K562 (cell line): ENCODE data around the gene ENKUR. TPM values are rescaled to one million over a fixed set of nuclear protein-coding genes. Genes with fewer than 3 reads are reported as not detected.

Experiments used
- ATF1 ChIP-seq, 2 experiments: fragments of 450-650 bp in 1 of 2; IDR thresholded peaks; 2 replicates each; pipeline ENCODE4 v1.6.1; 2016; ENCODE audit warnings: missing compliant biosample characterization in 1 of 2, missing genetic modification characterization in 1 of 2
- BRCA1 ChIP-seq, 2 experiments: fragments of 450-650 bp in 1 of 2; sonication (generic) in 1 of 2; formaldehyde crosslinking in 1 of 2; IDR thresholded peaks; 2 replicates each; pipeline versions ENCODE4 v1.5.0 to v1.6.1; 2017 to 2020; ENCODE audit warnings: mild to moderate bottlenecking in 1 of 2, missing genetic modification reagents in 1 of 2
- C11orf30 ChIP-seq: fragments of 450-650 bp; IDR thresholded peaks from 2 replicates; pipeline ENCODE4 v1.6.1; 2016; ENCODE audit warnings: low read depth, mild to moderate bottlenecking
- CBX2 ChIP-seq: fragments of 200-600 bp; sonication (generic); IDR thresholded peaks from one replicate; pipeline ENCODE4 v1.6.1; 2012; ENCODE audit warnings: mild to moderate bottlenecking, low read length, inconsistent platforms; ENCODE audit not compliant: insufficient read depth, poor library complexity, severe bottlenecking
- CHCHD3 ChIP-seq: fragments of 250-450 bp; sonication (Bioruptor Pico); IDR thresholded peaks from 2 replicates; pipeline ENCODE4 v2.1.2; 2022; ENCODE audit warnings: mild to moderate bottlenecking
- DDX20 ChIP-seq: fragments of 450-650 bp; IDR thresholded peaks from 2 replicates; pipeline ENCODE4 v1.6.1; 2016; ENCODE audit warnings: missing genetic modification characterization, low read depth, mild to moderate bottlenecking, missing compliant biosample characterization, moderate library complexity
- ELF1 ChIP-seq: fragments of 200-800 bp; sonication (Bioruptor generic); IDR thresholded peaks from 2 replicates; pipeline ENCODE4 v1.6.1; 2016; ENCODE audit warnings: missing genetic modification characterization, missing compliant biosample characterization
- FOXK1 ChIP-seq: sonication (generic); formaldehyde crosslinking; IDR thresholded peaks from 2 replicates; pipeline ENCODE4 v1.8.0; 2022; ENCODE audit warnings: missing genetic modification reagents, mild to moderate bottlenecking, borderline replicate concordance
- KHSRP ChIP-seq: fragments of 450-650 bp; IDR thresholded peaks from 2 replicates; pipeline ENCODE4 v1.6.1; 2017
- NCOA2 ChIP-seq, 2 experiments: fragments of 450-650 bp; IDR thresholded peaks; 2 replicates each; pipeline ENCODE4 v1.6.1; 2018; ENCODE audit warnings: mild to moderate bottlenecking in 2 of 2, moderate library complexity in 1 of 2; ENCODE audit not compliant: partially characterized antibody in 2 of 2
- OTX1 ChIP-seq: fragments of 450-650 bp; formaldehyde crosslinking; IDR thresholded peaks from 2 replicates; pipeline ENCODE4 v1.4.0; 2022; ENCODE audit warnings: mild to moderate bottlenecking
- POLR2AphosphoS5 ChIP-seq: IDR thresholded peaks from 2 replicates; pipeline ENCODE4 v1.6.1; 2011; ENCODE audit warnings: mild to moderate bottlenecking, low read depth, low read length, moderate library complexity; ENCODE audit not compliant: control insufficient read depth, insufficient read depth
- ZEB2 ChIP-seq: fragments of 450-650 bp; IDR thresholded peaks from 2 replicates; pipeline ENCODE4 v1.6.1; 2016
- ZNF436 ChIP-seq: fragments of 250-450, 450-650 bp; sonication (Bioruptor Pico); formaldehyde crosslinking; IDR thresholded peaks from 2 replicates; pipeline ENCODE4 v1.7.0; 2020; ENCODE audit warnings: mild to moderate bottlenecking
- polyA plus RNA-seq, 8 experiments: library from polyadenylated mRNA; depleted of rRNA in 4 of 8; stranded (reverse) in 5 of 8; unstranded in 3 of 8; fragments of >200 nt; fragmentation: Nextera tagmentation in 2 of 8; fragmentation: Illumina TruSeq in 1 of 8; extraction: Ambion mirVana in 2 of 8; extraction: Trizol in 1 of 8; gene quantifications; 2 replicates each; pipeline versions ENCODE4 v1.2.1 to v1.2.3, GENCODE V29; 2011 to 2014; ENCODE audit warnings: inconsistent platforms in 1 of 8, missing spikeins in 1 of 8
- total RNA-seq, 7 experiments: library from RNA; depleted of rRNA in 6 of 7; stranded (reverse); fragments of >200 nt in 6 of 7; fragmentation: Illumina TruSeq in 2 of 7; extraction: Trizol in 2 of 7; gene quantifications; 2 replicates each; pipeline versions ENCODE4 v1.2.1 to v1.2.3, GENCODE V29; 2011 to 2021; ENCODE audit warnings: low replicate concordance in 1 of 7
- TF ChIP-seq, protein P1 (sequence below): sonication (generic); formaldehyde crosslinking; IDR thresholded peaks from 2 replicates; pipeline ENCODE4 v1.8.1; 2023; ENCODE audit warnings: mild to moderate bottlenecking, missing genetic modification reagents
- TF ChIP-seq, protein P2 (sequence below): fragments of 450-650 bp; formaldehyde crosslinking; IDR thresholded peaks from 2 replicates; pipeline ENCODE4 v1.4.0; 2020; ENCODE audit warnings: mild to moderate bottlenecking, moderate library complexity
- TF ChIP-seq, protein P3 (sequence below): sonication (generic); formaldehyde crosslinking; IDR thresholded peaks from 2 replicates; pipeline ENCODE4 v1.8.0; 2022; ENCODE audit warnings: mild to moderate bottlenecking, low read depth, missing genetic modification reagents
- TF ChIP-seq, protein P4 (sequence below), 3 experiments: fragments of 200-800 bp in 1 of 3; sonication (Bioruptor generic) in 1 of 3; sonication (generic) in 1 of 3; formaldehyde crosslinking in 1 of 3; IDR thresholded peaks; 2 replicates each; pipeline versions ENCODE4 v1.6.1 to v1.8.0; 2016 to 2022; ENCODE audit warnings: mild to moderate bottlenecking in 2 of 3, missing compliant biosample characterization in 2 of 3, missing genetic modification characterization in 2 of 3, missing genetic modification reagents in 1 of 3
- TF ChIP-seq, protein P5 (sequence below): sonication (generic); formaldehyde crosslinking; IDR thresholded peaks from 2 replicates; pipeline ENCODE4 v1.8.0; 2022; ENCODE audit warnings: missing genetic modification reagents, mild to moderate bottlenecking, borderline replicate concordance

ENKUR gene
- total and polyA plus RNA-seq, 9 of the 15 experiments (the other 6 are each of a cell fraction or from before 2014, with no cell fraction given): 0.06 to 0.46 (median 0.20) TPM

DNA sequence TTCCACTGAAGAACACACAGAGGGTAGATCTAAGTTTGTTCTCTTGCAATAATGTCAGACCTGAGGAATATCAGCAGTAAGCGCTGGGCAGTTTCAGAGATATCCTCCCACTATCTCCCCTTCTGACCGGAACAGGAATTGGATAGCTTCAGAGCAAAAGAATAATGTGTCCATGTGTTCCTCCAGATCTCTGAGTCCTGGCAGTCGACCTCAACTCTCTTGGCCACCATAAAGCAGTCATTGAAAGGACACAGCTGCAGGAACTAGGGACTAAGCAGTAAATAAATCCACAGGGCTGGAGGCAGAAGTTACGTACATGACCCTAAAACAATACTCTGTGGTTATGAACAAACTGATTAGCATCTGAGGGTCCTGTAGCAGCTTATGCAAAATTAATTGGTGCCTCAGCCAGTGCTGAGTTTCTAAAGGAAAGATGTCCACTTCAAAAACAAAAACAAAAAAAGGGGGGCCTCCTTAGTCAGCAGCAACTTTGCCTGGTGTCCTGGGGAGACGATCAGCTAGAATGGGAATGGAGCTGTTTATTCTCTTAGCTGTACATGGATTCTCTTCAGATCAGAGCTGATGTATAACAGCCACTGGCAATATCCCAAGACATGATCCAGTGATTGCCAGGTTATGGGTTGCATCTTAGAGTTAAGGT is 57.1 kb downstream of the ENKUR start (continued):
- TF ChIP-seq, protein P1, sequence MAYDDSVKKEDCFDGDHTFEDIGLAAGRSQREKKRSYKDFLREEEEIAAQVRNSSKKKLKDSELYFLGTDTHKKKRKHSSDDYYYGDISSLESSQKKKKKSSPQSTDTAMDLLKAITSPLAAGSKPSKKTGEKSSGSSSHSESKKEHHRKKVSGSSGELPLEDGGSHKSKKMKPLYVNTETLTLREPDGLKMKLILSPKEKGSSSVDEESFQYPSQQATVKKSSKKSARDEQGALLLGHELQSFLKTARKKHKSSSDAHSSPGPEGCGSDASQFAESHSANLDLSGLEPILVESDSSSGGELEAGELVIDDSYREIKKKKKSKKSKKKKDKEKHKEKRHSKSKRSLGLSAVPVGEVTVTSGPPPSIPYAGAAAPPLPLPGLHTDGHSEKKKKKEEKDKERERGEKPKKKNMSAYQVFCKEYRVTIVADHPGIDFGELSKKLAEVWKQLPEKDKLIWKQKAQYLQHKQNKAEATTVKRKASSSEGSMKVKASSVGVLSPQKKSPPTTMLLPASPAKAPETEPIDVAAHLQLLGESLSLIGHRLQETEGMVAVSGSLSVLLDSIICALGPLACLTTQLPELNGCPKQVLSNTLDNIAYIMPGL (CRISPR knock-in tag): no peak
- TF ChIP-seq, protein P2, sequence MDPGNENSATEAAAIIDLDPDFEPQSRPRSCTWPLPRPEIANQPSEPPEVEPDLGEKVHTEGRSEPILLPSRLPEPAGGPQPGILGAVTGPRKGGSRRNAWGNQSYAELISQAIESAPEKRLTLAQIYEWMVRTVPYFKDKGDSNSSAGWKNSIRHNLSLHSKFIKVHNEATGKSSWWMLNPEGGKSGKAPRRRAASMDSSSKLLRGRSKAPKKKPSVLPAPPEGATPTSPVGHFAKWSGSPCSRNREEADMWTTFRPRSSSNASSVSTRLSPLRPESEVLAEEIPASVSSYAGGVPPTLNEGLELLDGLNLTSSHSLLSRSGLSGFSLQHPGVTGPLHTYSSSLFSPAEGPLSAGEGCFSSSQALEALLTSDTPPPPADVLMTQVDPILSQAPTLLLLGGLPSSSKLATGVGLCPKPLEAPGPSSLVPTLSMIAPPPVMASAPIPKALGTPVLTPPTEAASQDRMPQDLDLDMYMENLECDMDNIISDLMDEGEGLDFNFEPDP (CRISPR knock-in tag): no peak
- TF ChIP-seq OTX1 (CRISPR knock-in tag) (no peak), KHSRP (no peak), CHCHD3 (no peak), CBX2 (no peak), DDX20 (tag) (no peak), ZEB2 (no peak), POLR2AphosphoS5 (0 out of 2 replicates have a peak, but pooled peaks have one; percentile 39), NCOA2 (IDR thresholded peaks at IDR 0.05; ENCODE audit: partially characterized antibody in 2 of 2) (no peak), ELF1 (tag) (no peak), FOXK1 (no peak), C11orf30 (no peak), ATF1 (CRISPR knock-in tag; IDR thresholded peaks at IDR 0.05) (no peak), ATF1 (tag; IDR thresholded peaks at IDR 0.05) (peak; percentile 35; the same call in 1 of the 2 replicates), ZNF436 (CRISPR knock-in tag) (no peak), BRCA1 (IDR thresholded peaks at IDR 0.05) (no peak), BRCA1 (CRISPR knock-in tag; IDR thresholded peaks at IDR 0.05) (no peak)
- TF ChIP-seq, protein P3, sequence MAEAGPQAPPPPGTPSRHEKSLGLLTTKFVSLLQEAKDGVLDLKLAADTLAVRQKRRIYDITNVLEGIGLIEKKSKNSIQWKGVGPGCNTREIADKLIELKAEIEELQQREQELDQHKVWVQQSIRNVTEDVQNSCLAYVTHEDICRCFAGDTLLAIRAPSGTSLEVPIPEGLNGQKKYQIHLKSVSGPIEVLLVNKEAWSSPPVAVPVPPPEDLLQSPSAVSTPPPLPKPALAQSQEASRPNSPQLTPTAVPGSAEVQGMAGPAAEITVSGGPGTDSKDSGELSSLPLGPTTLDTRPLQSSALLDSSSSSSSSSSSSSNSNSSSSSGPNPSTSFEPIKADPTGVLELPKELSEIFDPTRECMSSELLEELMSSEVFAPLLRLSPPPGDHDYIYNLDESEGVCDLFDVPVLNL (CRISPR knock-in tag): no peak
- TF ChIP-seq, protein P4, sequence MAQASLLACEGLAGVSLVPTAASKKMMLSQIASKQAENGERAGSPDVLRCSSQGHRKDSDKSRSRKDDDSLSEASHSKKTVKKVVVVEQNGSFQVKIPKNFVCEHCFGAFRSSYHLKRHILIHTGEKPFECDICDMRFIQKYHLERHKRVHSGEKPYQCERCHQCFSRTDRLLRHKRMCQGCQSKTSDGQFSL (CRISPR knock-in tag; IDR thresholded peaks at IDR 0.05): no peak
- TF ChIP-seq, protein P4 (tag; IDR thresholded peaks at IDR 0.05): no peak
- TF ChIP-seq, protein P5, sequence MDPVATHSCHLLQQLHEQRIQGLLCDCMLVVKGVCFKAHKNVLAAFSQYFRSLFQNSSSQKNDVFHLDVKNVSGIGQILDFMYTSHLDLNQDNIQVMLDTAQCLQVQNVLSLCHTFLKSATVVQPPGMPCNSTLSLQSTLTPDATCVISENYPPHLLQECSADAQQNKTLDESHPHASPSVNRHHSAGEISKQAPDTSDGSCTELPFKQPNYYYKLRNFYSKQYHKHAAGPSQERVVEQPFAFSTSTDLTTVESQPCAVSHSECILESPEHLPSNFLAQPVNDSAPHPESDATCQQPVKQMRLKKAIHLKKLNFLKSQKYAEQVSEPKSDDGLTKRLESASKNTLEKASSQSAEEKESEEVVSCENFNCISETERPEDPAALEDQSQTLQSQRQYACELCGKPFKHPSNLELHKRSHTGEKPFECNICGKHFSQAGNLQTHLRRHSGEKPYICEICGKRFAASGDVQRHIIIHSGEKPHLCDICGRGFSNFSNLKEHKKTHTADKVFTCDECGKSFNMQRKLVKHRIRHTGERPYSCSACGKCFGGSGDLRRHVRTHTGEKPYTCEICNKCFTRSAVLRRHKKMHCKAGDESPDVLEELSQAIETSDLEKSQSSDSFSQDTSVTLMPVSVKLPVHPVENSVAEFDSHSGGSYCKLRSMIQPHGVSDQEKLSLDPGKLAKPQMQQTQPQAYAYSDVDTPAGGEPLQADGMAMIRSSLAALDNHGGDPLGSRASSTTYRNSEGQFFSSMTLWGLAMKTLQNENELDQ (CRISPR knock-in tag): no peak
